H9 (cell line): ENCODE data around the gene SFXN1. TPM values are rescaled to one million over a fixed set of nuclear protein-coding genes. Genes with fewer than 3 reads are reported as not detected.

Source experiments
- DNase-seq: peaks from one replicate; pipeline ENCODE4 v3.0.0-alpha.2; 2017
- H2AFZ ChIP-seq: one replicate; pipeline ENCODE4 v1.6.1; 2013; ENCODE audit warnings: mild to moderate bottlenecking, low read length, control low read depth, moderate library complexity
- H2AK5ac ChIP-seq: 2 replicates; pipeline ENCODE4 v1.6.1; 2013; ENCODE audit warnings: low read length, control low read depth, mixed read lengths; ENCODE audit not compliant: insufficient read length
- H2BK120ac ChIP-seq: one replicate; pipeline ENCODE4 v1.6.1; 2013; ENCODE audit warnings: low read depth, mild to moderate bottlenecking, low read length, control low read depth, inconsistent platforms; ENCODE audit not compliant: poor library complexity, severe bottlenecking
- H2BK12ac ChIP-seq: 2 replicates; pipeline ENCODE4 v1.6.1; 2013; ENCODE audit warnings: low read length, control low read depth, mixed read lengths, low read depth; ENCODE audit not compliant: insufficient read length
- H2BK15ac ChIP-seq: 2 replicates; pipeline ENCODE4 v1.6.1; 2013; ENCODE audit warnings: low read depth, low read length, control low read depth
- H2BK20ac ChIP-seq: one replicate; pipeline ENCODE4 v1.6.1; 2013; ENCODE audit warnings: low read depth, mild to moderate bottlenecking, low read length, control low read depth, inconsistent platforms; ENCODE audit not compliant: poor library complexity, severe bottlenecking
- H2BK5ac ChIP-seq: 2 replicates; pipeline ENCODE4 v1.6.1; 2013; ENCODE audit warnings: low read length, control low read depth, mixed read lengths; ENCODE audit not compliant: insufficient read length
- H3K14ac ChIP-seq: 2 replicates; pipeline ENCODE4 v1.6.1; 2013; ENCODE audit warnings: low read length, control low read depth; ENCODE audit not compliant: insufficient read depth
- H3K18ac ChIP-seq: 2 replicates; pipeline ENCODE4 v1.6.1; 2013; ENCODE audit warnings: low read depth, mild to moderate bottlenecking, mixed read lengths, low read length, control low read depth; ENCODE audit not compliant: insufficient read length
- H3K23ac ChIP-seq: 2 replicates; pipeline ENCODE4 v1.6.1; 2013; ENCODE audit warnings: low read length, control low read depth, mixed read lengths, low read depth; ENCODE audit not compliant: insufficient read length
- H3K23me2 ChIP-seq: 2 replicates; pipeline ENCODE4 v1.6.1; 2013; ENCODE audit warnings: low read depth, mild to moderate bottlenecking, mixed read lengths, low read length, control low read depth; ENCODE audit not compliant: insufficient read length, poor library complexity, severe bottlenecking
- H3K27ac ChIP-seq: 2 replicates; pipeline ENCODE4 v1.5.1; 2013; ENCODE audit warnings: low read length, control low read depth, mixed read lengths, low read depth; ENCODE audit not compliant: insufficient read length
- H3K27me3 ChIP-seq: 2 replicates; pipeline ENCODE4 v1.6.1; 2013; ENCODE audit warnings: low read length, control low read depth, inconsistent platforms; ENCODE audit not compliant: insufficient read depth
- H3K4ac ChIP-seq: 2 replicates; pipeline ENCODE4 v1.6.1; 2013; ENCODE audit warnings: low read depth, mild to moderate bottlenecking, control low read depth, inconsistent platforms, low read length, moderate library complexity
- H3K4me1 ChIP-seq: 2 replicates; pipeline ENCODE4 v1.6.1; 2013; ENCODE audit warnings: low read length, control low read depth, inconsistent platforms; ENCODE audit not compliant: insufficient read depth
- H3K4me2 ChIP-seq: 2 replicates; pipeline ENCODE4 v1.6.1; 2013; ENCODE audit warnings: low read length, control low read depth, mixed read lengths; ENCODE audit not compliant: insufficient read length, insufficient read depth
- H3K56ac ChIP-seq: 2 replicates; pipeline ENCODE4 v1.6.1; 2013; ENCODE audit warnings: low read depth, mild to moderate bottlenecking, mixed read lengths, low read length, control low read depth; ENCODE audit not compliant: insufficient read length
- H3K79me1 ChIP-seq: 2 replicates; pipeline ENCODE4 v1.6.1; 2013; ENCODE audit warnings: low read depth, mild to moderate bottlenecking, moderate library complexity, low read length, control low read depth, inconsistent platforms; ENCODE audit not compliant: insufficient read depth, poor library complexity, severe bottlenecking
- H3K79me2 ChIP-seq: 2 replicates; pipeline ENCODE4 v1.6.1; 2013; ENCODE audit warnings: low read length, control low read depth, inconsistent platforms; ENCODE audit not compliant: insufficient read depth
- H3K9ac ChIP-seq: 2 replicates; pipeline ENCODE4 v1.6.1; 2013; ENCODE audit warnings: low read length, control low read depth, mixed read lengths; ENCODE audit not compliant: insufficient read length; ENCODE audit errors: extremely low read depth
- H3K9me3 ChIP-seq: one replicate; pipeline ENCODE4 v1.6.1; 2013; ENCODE audit warnings: low read depth, low read length, inconsistent platforms; ENCODE audit not compliant: control insufficient read depth
- H3T11ph ChIP-seq: one replicate; pipeline ENCODE4 v1.6.1; 2013; ENCODE audit warnings: mild to moderate bottlenecking, low read length, control low read depth, inconsistent platforms
- H4K20me1 ChIP-seq: one replicate; pipeline ENCODE4 v1.6.1; 2013; ENCODE audit not compliant: control insufficient read depth, insufficient read length, insufficient read depth
- H4K5ac ChIP-seq: 2 replicates; pipeline ENCODE4 v1.6.1; 2013; ENCODE audit warnings: low read depth, mild to moderate bottlenecking, mixed read lengths, low read length, control low read depth; ENCODE audit not compliant: insufficient read length
- H4K8ac ChIP-seq: replicated peaks from 2 replicates; pipeline ENCODE4 v1.6.1; 2013; ENCODE audit warnings: low read length, control low read depth, mixed read lengths, low read depth; ENCODE audit not compliant: insufficient read length
- H4K91ac ChIP-seq: 2 replicates; pipeline ENCODE4 v1.6.1; 2013; ENCODE audit warnings: low read depth, mild to moderate bottlenecking, moderate library complexity, mixed read lengths, low read length, control low read depth; ENCODE audit not compliant: insufficient read length
- H3K27ac Mint-ChIP-seq, 3 experiments: 2 replicates in 2 of 3; 3 replicates in 1 of 3; pipeline ENCODE4 v1.8.0; 2020 to 2021; ENCODE audit warnings: mixed read lengths in 3 of 3, mild to moderate bottlenecking in 1 of 3, moderate library complexity in 1 of 3
- H3K27me3 Mint-ChIP-seq: 2 replicates; pipeline ENCODE4 v1.8.0; 2021; ENCODE audit warnings: low read depth, mild to moderate bottlenecking, moderate library complexity, mixed read lengths
- H3K36me3 Mint-ChIP-seq, 3 experiments: 2 replicates in 2 of 3; 3 replicates in 1 of 3; pipeline ENCODE4 v1.8.0; 2020 to 2021; ENCODE audit warnings: low read depth in 3 of 3, mixed read lengths in 3 of 3; ENCODE audit not compliant: insufficient read depth in 1 of 3
- H3K4me1 Mint-ChIP-seq, 2 experiments: 2 replicates each; pipeline ENCODE4 v1.8.0; 2020; ENCODE audit warnings: mixed read lengths in 2 of 2
- H3K4me3 Mint-ChIP-seq, 2 experiments: 2 replicates in 1 of 2; 3 replicates in 1 of 2; pipeline ENCODE4 v1.8.0; 2020 to 2021; ENCODE audit warnings: mild to moderate bottlenecking in 2 of 2, mixed read lengths in 2 of 2, moderate library complexity in 1 of 2
- H3K9me3 Mint-ChIP-seq, 2 experiments: 2 replicates in 1 of 2; 3 replicates in 1 of 2; pipeline ENCODE4 v1.8.0; 2020; ENCODE audit warnings: mild to moderate bottlenecking in 2 of 2, mixed read lengths in 2 of 2, moderate library complexity in 1 of 2
- WGBS: extraction: QIAGEN DNeasy Blood & Tissue Kit; methylation state at CpG from one replicate; pipeline ENCODE4 v1.1.7; 2013; ENCODE audit warnings: missing lambda C conversion rate, low lambda C conversion rate, mixed read lengths; ENCODE audit not compliant: insufficient read length; ENCODE audit errors: extremely low coverage; 5-methylcytosine and 5-hydroxymethylcytosine counted together
- total RNA-seq: library from RNA; stranded (reverse); gene quantifications from 2 replicates; pipeline ENCODE4 v1.2.1, GENCODE V29; 2021
- TF ChIP-seq, protein P1 (sequence below): fragments of 200-600 bp; sonication (generic); conservative IDR thresholded peaks from 3 replicates; pipeline ENCODE4 v1.8.0; 2021; ENCODE audit warnings: antibody characterized with exemption, mild to moderate bottlenecking

Gene SFXN1
- total RNA-seq, 1 experiment from 2014 or later, result 99.2 TPM

DNA sequence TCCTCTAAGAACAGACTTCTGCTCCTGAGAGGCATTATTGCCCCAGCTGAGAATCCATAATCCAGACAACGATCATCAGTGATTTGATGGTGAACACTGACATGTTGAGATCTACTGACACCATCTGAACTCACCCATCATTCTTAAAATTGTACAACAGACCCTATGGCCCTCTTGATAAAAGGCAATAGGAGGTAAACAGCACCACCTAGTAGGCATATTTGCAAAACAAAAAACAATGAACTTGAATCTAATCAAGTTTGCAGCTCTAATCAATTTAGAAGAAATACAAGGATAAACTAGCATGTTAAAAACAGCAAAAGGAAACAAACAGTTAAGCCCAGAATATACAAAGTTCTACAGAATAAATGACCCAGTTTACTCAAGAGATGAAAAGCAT is 89.6 kb downstream of the SFXN1 start:
- no peaks in the 10 kb centered on the region for H3K79me1 ChIP-seq
- H3K4me3 Mint-ChIP-seq, result no peak overlapping the region

More for the DNA sequence above, 89.6 kb downstream of the SFXN1 start:
- Histone ChIP-seq H3K4me2 (no peak overlapping the region), H4K5ac (no peak overlapping the region), H3K9ac (no peak overlapping the region), H4K20me1 (no peaks in the 10 kb centered on the region), H3K79me2 (no peaks in the 10 kb centered on the region), H3T11ph (no peak overlapping the region), H3K4me1 (peaks cover under 1% of the 10 kb centered on the region; the same call in 1 of the 2 replicates), H2BK12ac (no peak overlapping the region), H2BK120ac (no peak overlapping the region), H3K9me3 (no peaks in the 10 kb centered on the region), H2AFZ (no peak overlapping the region), H3K27ac (no peak overlapping the region), H2BK15ac (no peak overlapping the region), H3K23ac (no peak overlapping the region), H3K4ac (no peak overlapping the region), H3K27me3 (no peaks in the 10 kb centered on the region), H4K8ac (no peak overlapping the region), H3K56ac (no peak overlapping the region), H3K23me2 (no peaks in the 10 kb centered on the region), H4K91ac (no peak overlapping the region), H3K18ac (no peak overlapping the region), H2BK20ac (no peak overlapping the region), H3K14ac (no peak overlapping the region), H2BK5ac (no peak overlapping the region), H2AK5ac (no peak overlapping the region)
- peaks cover 0 to 8% of the 10 kb centered on the region in 2 experiments for H3K9me3 Mint-ChIP-seq
- no peak for DNase-seq
- H3K36me3 Mint-ChIP-seq, result peaks cover 0 to 9% (median 1%) of the 10 kb centered on the region in 3 experiments; a peak in 2 of 7 replicates
- peaks cover 21 to 22% of the 10 kb centered on the region in 2 experiments for H3K4me1 Mint-ChIP-seq
- WGBS, result no CpG with 5 or more reads among the region's 1 CpG
- no peak overlapping the region for H3K27ac Mint-ChIP-seq
- H3K27me3 Mint-ChIP-seq, result peaks cover 11% of the 10 kb centered on the region
- TF ChIP-seq, protein P1, sequence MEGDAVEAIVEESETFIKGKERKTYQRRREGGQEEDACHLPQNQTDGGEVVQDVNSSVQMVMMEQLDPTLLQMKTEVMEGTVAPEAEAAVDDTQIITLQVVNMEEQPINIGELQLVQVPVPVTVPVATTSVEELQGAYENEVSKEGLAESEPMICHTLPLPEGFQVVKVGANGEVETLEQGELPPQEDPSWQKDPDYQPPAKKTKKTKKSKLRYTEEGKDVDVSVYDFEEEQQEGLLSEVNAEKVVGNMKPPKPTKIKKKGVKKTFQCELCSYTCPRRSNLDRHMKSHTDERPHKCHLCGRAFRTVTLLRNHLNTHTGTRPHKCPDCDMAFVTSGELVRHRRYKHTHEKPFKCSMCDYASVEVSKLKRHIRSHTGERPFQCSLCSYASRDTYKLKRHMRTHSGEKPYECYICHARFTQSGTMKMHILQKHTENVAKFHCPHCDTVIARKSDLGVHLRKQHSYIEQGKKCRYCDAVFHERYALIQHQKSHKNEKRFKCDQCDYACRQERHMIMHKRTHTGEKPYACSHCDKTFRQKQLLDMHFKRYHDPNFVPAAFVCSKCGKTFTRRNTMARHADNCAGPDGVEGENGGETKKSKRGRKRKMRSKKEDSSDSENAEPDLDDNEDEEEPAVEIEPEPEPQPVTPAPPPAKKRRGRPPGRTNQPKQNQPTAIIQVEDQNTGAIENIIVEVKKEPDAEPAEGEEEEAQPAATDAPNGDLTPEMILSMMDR, result peak; percentile 48; the same call in 2 of the 3 replicates
